Stimulated activated CD4-positive, alpha-beta T cell treated with anti-CD3 and anti-CD28 coated beads, Interleukin-4, amount 100 ng/mL, for 1 hour (primary cell): ENCODE measurements around the gene SLC25A30.
"Not testable (repeated sequence)": the region's sequence is repeated elsewhere in the genome, so short reads cannot be mapped to it uniquely, and the experiment has no call there.

ENCODE experiments used
- DNase-seq: peaks from one replicate; pipeline ENCODE4 v3.0.0-alpha.2; 2020

SLC25A30 gene

GRCh38 chr13:45388664-45389063 lies 29.5 kb downstream of the SLC25A30 start:
- DNase-seq: no peak

GRCh38 chr13:45386892-45387575 lies 31.1 kb downstream of the SLC25A30 start:
- not testable (repeated sequence) for DNase-seq

- no peak for DNase-seq
Observed at GRCh38 chr13:45385907-45386553, 32.1 kb downstream of the SLC25A30 start.

- DNase-seq: no peak
Observed at GRCh38 chr13:45385320-45385719, 32.9 kb downstream of the SLC25A30 start.

GRCh38 chr13:45384474-45385174 lies 33.5 kb downstream of the SLC25A30 start:
- no peak for DNase-seq

- DNase-seq: not testable (repeated sequence)
Observed at GRCh38 chr13:45382739-45383138, 35.4 kb downstream of the SLC25A30 start.

- DNase-seq: no peak
Observed at GRCh38 chr13:45381196-45381595, 37.0 kb downstream of the SLC25A30 start.

- not testable (repeated sequence) for DNase-seq
Observed at GRCh38 chr13:45380708-45381107, 37.5 kb downstream of the SLC25A30 start.

GRCh38 chr13:45379516-45379915 lies 38.7 kb downstream of the SLC25A30 start:
- DNase-seq: not testable (repeated sequence)

GRCh38 chr13:45378786-45379185 lies 39.4 kb downstream of the SLC25A30 start:
- DNase-seq: not testable (repeated sequence)

GRCh38 chr13:45377314-45377713 lies 40.9 kb downstream of the SLC25A30 start:
- not testable (repeated sequence) for DNase-seq

- DNase-seq: not testable (repeated sequence)
Observed at GRCh38 chr13:45376651-45377050, 41.5 kb downstream of the SLC25A30 start.

- no peak for DNase-seq
Observed at GRCh38 chr13:45374917-45375316, 43.3 kb downstream of the SLC25A30 start.

GRCh38 chr13:45373162-45373547 lies 45.0 kb downstream of the SLC25A30 start:
- no peak for DNase-seq

GRCh38 chr13:45372189-45373161 lies 45.7 kb downstream of the SLC25A30 start:
- DNase-seq: no peak

GRCh38 chr13:45370922-45371406 lies 47.2 kb downstream of the SLC25A30 start:
- peak; percentile 58 for DNase-seq

- DNase-seq: no peak
Observed at GRCh38 chr13:45369116-45369515, 49.1 kb downstream of the SLC25A30 start.

GRCh38 chr13:45368571-45368970 lies 49.6 kb downstream of the SLC25A30 start:
- DNase-seq: no peak

GRCh38 chr13:45368005-45368404 lies 50.2 kb downstream of the SLC25A30 start:
- DNase-seq: no peak

- peak; percentile 84 for DNase-seq
Observed at GRCh38 chr13:45367358-45367757, 50.8 kb downstream of the SLC25A30 start.

GRCh38 chr13:45365558-45365885 lies 52.7 kb downstream of the SLC25A30 start:
- no peak for DNase-seq

GRCh38 chr13:45364876-45365557 lies 53.2 kb downstream of the SLC25A30 start:
- DNase-seq: no peak
